Neural progenitor cell (in vitro differentiated cells): Measurements from ENCODE around the gene AKR1E2. TPM values are rescaled to one million over a fixed set of nuclear protein-coding genes. Genes with fewer than 3 reads are reported as not detected.

Experiments
- DNase-seq: peaks from one replicate; pipeline ENCODE4 v3.0.0-alpha.2; 2016; ENCODE audit warnings: low spot score
- H2AFZ ChIP-seq: fragments of 200-600 bp; sonication (generic); replicated peaks from 2 replicates; pipeline ENCODE4 v1.6.1; 2016; ENCODE audit warnings: antibody characterized with exemption
- H3F3A ChIP-seq: fragments of 200-600 bp; sonication (generic); 2 replicates; pipeline ENCODE4 v1.6.1; 2016; ENCODE audit warnings: antibody characterized with exemption, low read depth
- H3K27ac ChIP-seq: fragments of 200-600 bp; sonication (generic); 2 replicates; pipeline ENCODE4 v1.5.1; 2016; ENCODE audit warnings: mild to moderate bottlenecking
- H3K27me3 ChIP-seq: fragments of 200-600 bp; sonication (generic); 2 replicates; pipeline ENCODE4 v1.6.1; 2016; ENCODE audit warnings: mild to moderate bottlenecking, moderate library complexity
- H3K36me3 ChIP-seq: fragments of 200-600 bp; sonication (generic); 2 replicates; pipeline ENCODE4 v1.5.1; 2016
- H3K4me1 ChIP-seq: fragments of 200-600 bp; sonication (generic); 2 replicates; pipeline ENCODE4 v1.6.1; 2016; ENCODE audit warnings: mixed run types
- H3K4me2 ChIP-seq: fragments of 200-600 bp; sonication (generic); 2 replicates; pipeline ENCODE4 v1.6.1; 2016
- H3K4me3 ChIP-seq: fragments of 200-600 bp; sonication (generic); 2 replicates; pipeline ENCODE4 v1.5.1; 2016
- H3K79me2 ChIP-seq: fragments of 200-600 bp; sonication (generic); 2 replicates; pipeline ENCODE4 v1.6.1; 2016; ENCODE audit warnings: low read depth
- H3K9ac ChIP-seq: fragments of 200-600 bp; sonication (generic); 2 replicates; pipeline ENCODE4 v1.6.1; 2016
- H3K9me3 ChIP-seq: fragments of 200-600 bp; sonication (generic); 2 replicates; pipeline ENCODE4 v1.5.1; 2016; ENCODE audit warnings: low read depth
- H4K20me1 ChIP-seq: fragments of 200-600 bp; sonication (generic); 2 replicates; pipeline ENCODE4 v1.6.1; 2016; ENCODE audit warnings: low read depth
- H3K27ac Mint-ChIP-seq: 3 replicates; pipeline ENCODE4 v1.8.0; 2021; ENCODE audit warnings: mixed read lengths
- H3K27me3 Mint-ChIP-seq: 2 replicates; pipeline ENCODE4 v1.8.0; 2022; ENCODE audit warnings: low read depth, mild to moderate bottlenecking, inconsistent platforms, moderate library complexity, mixed read lengths; ENCODE audit not compliant: insufficient read depth
- H3K36me3 Mint-ChIP-seq: 3 replicates; pipeline ENCODE4 v1.8.0; 2021; ENCODE audit warnings: mixed read lengths
- H3K4me1 Mint-ChIP-seq: 3 replicates; pipeline ENCODE4 v1.8.0; 2021; ENCODE audit warnings: mixed read lengths
- H3K4me3 Mint-ChIP-seq: 3 replicates; pipeline ENCODE4 v1.8.0; 2021; ENCODE audit warnings: mild to moderate bottlenecking, moderate library complexity, mixed read lengths
- H3K9me3 Mint-ChIP-seq: 3 replicates; pipeline ENCODE4 v1.8.0; 2020; ENCODE audit warnings: mixed read lengths
- EZH2 ChIP-seq: fragments of 200-600 bp; sonication (generic); IDR thresholded peaks from 2 replicates; pipeline ENCODE4 v1.6.1; 2017; ENCODE audit warnings: antibody characterized with exemption, mild to moderate bottlenecking, moderate library complexity
- EZH2phosphoT487 ChIP-seq: fragments of 200-600 bp; sonication (generic); IDR thresholded peaks from 2 replicates; pipeline ENCODE4 v1.6.1; 2017; ENCODE audit warnings: antibody characterized with exemption
- total RNA-seq: library from RNA; depleted of rRNA; stranded (reverse); fragments of >200 nt; gene quantifications from 2 replicates; pipeline ENCODE4 v1.2.3, GENCODE V29; 2015; ENCODE audit warnings: low replicate concordance
- TF ChIP-seq, protein P1 (sequence below): fragments of 200-600 bp; sonication (generic); IDR thresholded peaks from 2 replicates; pipeline ENCODE4 v1.5.1; 2017; ENCODE audit warnings: antibody characterized with exemption, mild to moderate bottlenecking

AKR1E2 gene
- total RNA-seq, 1 donor from 2014 or later: 3.4 TPM

DNA sequence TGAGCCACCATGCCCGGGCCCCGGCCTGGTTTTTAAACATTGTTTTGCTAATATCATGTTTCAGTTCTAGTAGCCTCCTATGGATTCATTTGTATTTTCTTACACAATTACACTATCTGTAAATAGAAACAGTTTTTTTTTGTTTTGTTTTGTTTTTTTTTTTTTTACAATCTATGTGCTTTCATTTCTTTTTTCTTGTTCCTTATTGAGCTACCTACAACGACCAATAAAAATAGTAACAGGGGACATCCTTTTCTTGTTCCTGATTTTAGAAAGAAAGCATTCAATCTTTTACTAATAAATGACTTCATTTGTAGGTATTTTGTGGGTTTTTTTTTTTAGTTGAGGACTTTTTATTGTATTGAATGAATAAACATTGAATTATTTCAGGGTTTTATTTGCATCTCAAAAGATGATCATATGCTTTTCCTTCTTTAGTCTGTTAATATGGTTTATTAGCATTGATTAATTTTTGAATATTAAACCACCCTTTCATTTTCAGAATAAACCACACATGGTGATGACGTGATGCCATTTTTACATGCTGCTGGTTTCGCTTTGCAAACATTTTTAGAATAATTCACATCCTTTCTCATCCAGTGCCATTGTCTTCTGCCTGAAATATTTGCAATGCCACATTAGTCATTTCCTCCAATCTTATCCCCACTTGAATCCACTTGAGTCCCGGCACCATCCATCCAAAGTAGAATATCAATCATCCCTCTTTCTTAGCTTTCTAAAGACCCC is 18.1 kb upstream of the AKR1E2 start:
- H2AFZ ChIP-seq: no peak overlapping the region
- H3K4me1 ChIP-seq: no peaks in the 10 kb centered on the region
- no peak for TF ChIP-seq EZH2
- no peaks in the 10 kb centered on the region for H3K36me3 ChIP-seq
- no peak overlapping the region for H3K27ac ChIP-seq
- Mint-ChIP-seq H3K27me3 (peaks cover 2% of the 10 kb centered on the region), H3K9me3 (no peaks in the 10 kb centered on the region), H3K4me1 (no peaks in the 10 kb centered on the region), H3K27ac (no peak overlapping the region), H3K36me3 (no peaks in the 10 kb centered on the region), H3K4me3 (no peak overlapping the region)
- H3K4me2 ChIP-seq: no peak overlapping the region
- H3K4me3 ChIP-seq: no peak overlapping the region
- no peak for DNase-seq
- no peaks in the 10 kb centered on the region for H3F3A ChIP-seq
- H3K9me3 ChIP-seq: no peaks in the 10 kb centered on the region
- H3K79me2 ChIP-seq: no peaks in the 10 kb centered on the region
- no peaks in the 10 kb centered on the region for H4K20me1 ChIP-seq
- no peak overlapping the region for H3K9ac ChIP-seq
- H3K27me3 ChIP-seq: no peaks in the 10 kb centered on the region

DNA sequence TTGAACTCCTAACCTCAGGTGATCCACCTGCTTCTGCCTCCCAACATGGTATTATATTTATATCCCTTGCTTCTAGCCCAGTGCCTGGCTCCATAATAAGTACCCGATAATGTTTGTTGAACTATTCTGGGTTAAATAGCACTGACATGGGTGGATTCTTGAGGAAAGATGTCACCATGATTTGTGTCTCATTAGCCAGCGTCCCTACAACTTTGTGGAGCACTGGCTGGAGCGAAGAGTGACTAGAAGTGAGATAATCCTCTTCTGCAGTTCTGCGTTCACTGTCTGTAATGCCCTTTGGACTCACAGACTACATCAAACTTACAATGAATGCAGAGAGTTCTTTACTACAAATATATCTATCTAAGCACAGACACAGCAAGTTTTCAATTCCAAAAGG is 16.9 kb upstream of the AKR1E2 start:
- no peaks in the 10 kb centered on the region for H3K36me3 ChIP-seq
- H3K27ac Mint-ChIP-seq: no peak overlapping the region
- no peak overlapping the region for H3K27ac ChIP-seq
- H3K4me3 Mint-ChIP-seq: no peak overlapping the region
- no peaks in the 10 kb centered on the region for H3K4me1 ChIP-seq
- no peaks in the 10 kb centered on the region for H3K9me3 ChIP-seq
- no peaks in the 10 kb centered on the region for H3K9me3 Mint-ChIP-seq
- H3K36me3 Mint-ChIP-seq: no peaks in the 10 kb centered on the region
- H3K79me2 ChIP-seq: no peaks in the 10 kb centered on the region
- H2AFZ ChIP-seq: no peak overlapping the region
- DNase-seq: no peak
- H3K27me3 ChIP-seq: no peaks in the 10 kb centered on the region
- H3K27me3 Mint-ChIP-seq: no peaks in the 10 kb centered on the region
- TF ChIP-seq, protein P1, sequence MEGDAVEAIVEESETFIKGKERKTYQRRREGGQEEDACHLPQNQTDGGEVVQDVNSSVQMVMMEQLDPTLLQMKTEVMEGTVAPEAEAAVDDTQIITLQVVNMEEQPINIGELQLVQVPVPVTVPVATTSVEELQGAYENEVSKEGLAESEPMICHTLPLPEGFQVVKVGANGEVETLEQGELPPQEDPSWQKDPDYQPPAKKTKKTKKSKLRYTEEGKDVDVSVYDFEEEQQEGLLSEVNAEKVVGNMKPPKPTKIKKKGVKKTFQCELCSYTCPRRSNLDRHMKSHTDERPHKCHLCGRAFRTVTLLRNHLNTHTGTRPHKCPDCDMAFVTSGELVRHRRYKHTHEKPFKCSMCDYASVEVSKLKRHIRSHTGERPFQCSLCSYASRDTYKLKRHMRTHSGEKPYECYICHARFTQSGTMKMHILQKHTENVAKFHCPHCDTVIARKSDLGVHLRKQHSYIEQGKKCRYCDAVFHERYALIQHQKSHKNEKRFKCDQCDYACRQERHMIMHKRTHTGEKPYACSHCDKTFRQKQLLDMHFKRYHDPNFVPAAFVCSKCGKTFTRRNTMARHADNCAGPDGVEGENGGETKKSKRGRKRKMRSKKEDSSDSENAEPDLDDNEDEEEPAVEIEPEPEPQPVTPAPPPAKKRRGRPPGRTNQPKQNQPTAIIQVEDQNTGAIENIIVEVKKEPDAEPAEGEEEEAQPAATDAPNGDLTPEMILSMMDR: no peak
- TF ChIP-seq EZH2 (no peak), EZH2phosphoT487 (no peak)
- H4K20me1 ChIP-seq: no peaks in the 10 kb centered on the region
- no peak overlapping the region for H3K4me2 ChIP-seq
- H3K9ac ChIP-seq: no peak overlapping the region
- no peaks in the 10 kb centered on the region for H3K4me1 Mint-ChIP-seq
- H3K4me3 ChIP-seq: no peak overlapping the region
- H3F3A ChIP-seq: no peaks in the 10 kb centered on the region

GRCh38 chr10:4810092-4810491 is 15.9 kb upstream of the AKR1E2 start:
- Histone ChIP-seq H3K4me1 (no peaks in the 10 kb centered on the region), H3K79me2 (no peaks in the 10 kb centered on the region), H3K4me2 (no peak overlapping the region), H3K9me3 (no peaks in the 10 kb centered on the region), H3K36me3 (no peaks in the 10 kb centered on the region), H3K4me3 (no peak overlapping the region), H3K27ac (no peak overlapping the region), H3F3A (peaks cover 4% of the 10 kb centered on the region), H4K20me1 (no peaks in the 10 kb centered on the region), H2AFZ (no peak overlapping the region), H3K9ac (no peak overlapping the region), H3K27me3 (no peaks in the 10 kb centered on the region)
- no peak for DNase-seq
- Mint-ChIP-seq H3K27ac (no peak overlapping the region), H3K4me1 (no peaks in the 10 kb centered on the region), H3K4me3 (no peak overlapping the region), H3K36me3 (no peaks in the 10 kb centered on the region), H3K9me3 (no peaks in the 10 kb centered on the region), H3K27me3 (no peaks in the 10 kb centered on the region)
- TF ChIP-seq EZH2phosphoT487 (no peak), EZH2 (no peak)
- TF ChIP-seq, protein P1: no peak

GRCh38 chr10:4812046-4812445 is 14.0 kb upstream of the AKR1E2 start:
- Mint-ChIP-seq H3K4me3 (no peak overlapping the region), H3K27ac (no peak overlapping the region), H3K4me1 (no peaks in the 10 kb centered on the region), H3K9me3 (peaks cover 6% of the 10 kb centered on the region), H3K36me3 (no peaks in the 10 kb centered on the region), H3K27me3 (peaks cover 3% of the 10 kb centered on the region)
- Histone ChIP-seq H3K79me2 (no peaks in the 10 kb centered on the region), H4K20me1 (no peaks in the 10 kb centered on the region), H3K4me3 (no peak overlapping the region), H3K27me3 (no peaks in the 10 kb centered on the region), H3K4me1 (no peaks in the 10 kb centered on the region), H3K27ac (no peak overlapping the region), H2AFZ (no peak overlapping the region), H3K4me2 (no peak overlapping the region), H3K9ac (no peak overlapping the region), H3K9me3 (no peaks in the 10 kb centered on the region), H3K36me3 (no peaks in the 10 kb centered on the region), H3F3A (peaks cover 11% of the 10 kb centered on the region)
- TF ChIP-seq, protein P1: no peak
- TF ChIP-seq EZH2phosphoT487: no peak
- no peak for TF ChIP-seq EZH2
- DNase-seq: no peak
